ENCODE results near the gene ZGRF1.
A peak's percentile ranks its signal among the peaks of the same experiment; 100 is the strongest.
"Not testable (repeated sequence)": the region's sequence is repeated elsewhere in the genome, so short reads cannot be mapped to it uniquely, and the experiment has no call there.

Gene ZGRF1

DNA sequence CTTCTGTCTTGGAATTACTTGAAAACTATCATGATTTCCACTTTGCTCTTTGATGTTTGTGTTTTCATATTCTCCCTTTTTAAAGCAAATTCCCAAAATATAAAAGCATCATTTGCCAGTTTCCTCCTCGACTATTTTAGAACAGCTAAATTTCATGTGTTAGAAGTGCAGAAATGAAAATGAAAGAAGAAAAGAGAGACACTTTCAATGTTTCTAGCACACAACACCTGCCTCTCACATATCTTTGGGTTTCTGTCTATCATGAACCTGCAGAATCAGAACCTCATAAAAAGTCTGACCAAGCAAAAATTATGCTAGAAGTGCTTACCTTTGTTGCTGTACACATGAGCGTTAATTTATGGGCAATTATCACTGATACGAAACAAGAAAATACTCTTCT lies 118.8 kb downstream of the ZGRF1 start:
- DNase-seq (ENCODE audit: low read depth in 2 of 3, low spot score in 1 of 3), result no peak

DNA sequence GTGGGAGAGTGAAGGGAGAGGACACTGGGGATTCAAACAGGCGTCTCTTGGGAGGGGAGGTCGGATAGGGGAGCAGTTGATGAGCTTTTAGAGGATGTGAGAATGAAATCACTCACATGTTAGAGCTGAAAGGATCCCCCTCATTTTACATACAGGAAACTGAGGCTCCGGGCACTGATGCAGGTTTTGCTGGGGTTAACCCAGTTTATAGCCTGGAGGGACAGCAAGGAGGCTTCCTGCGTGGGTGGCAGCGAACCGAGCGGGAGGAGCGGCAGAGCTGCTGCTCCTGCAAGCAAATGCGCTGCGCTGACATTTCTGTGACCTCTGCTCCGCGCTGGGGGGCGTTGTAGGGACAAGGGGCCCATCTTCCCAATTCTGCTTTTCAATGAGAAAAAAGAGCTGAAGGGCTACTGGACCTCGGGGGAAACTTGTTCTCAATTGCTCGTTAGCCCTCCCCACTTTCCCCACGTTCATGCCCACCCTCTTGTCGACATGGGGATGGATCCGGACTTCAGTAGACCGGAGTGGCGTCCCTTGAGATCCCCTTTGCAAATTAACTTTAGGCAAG lies 119.6 kb downstream of the ZGRF1 start:
- DNase-seq (ENCODE audit: low read depth in 2 of 3, low spot score in 1 of 3), result no peak

DNA sequence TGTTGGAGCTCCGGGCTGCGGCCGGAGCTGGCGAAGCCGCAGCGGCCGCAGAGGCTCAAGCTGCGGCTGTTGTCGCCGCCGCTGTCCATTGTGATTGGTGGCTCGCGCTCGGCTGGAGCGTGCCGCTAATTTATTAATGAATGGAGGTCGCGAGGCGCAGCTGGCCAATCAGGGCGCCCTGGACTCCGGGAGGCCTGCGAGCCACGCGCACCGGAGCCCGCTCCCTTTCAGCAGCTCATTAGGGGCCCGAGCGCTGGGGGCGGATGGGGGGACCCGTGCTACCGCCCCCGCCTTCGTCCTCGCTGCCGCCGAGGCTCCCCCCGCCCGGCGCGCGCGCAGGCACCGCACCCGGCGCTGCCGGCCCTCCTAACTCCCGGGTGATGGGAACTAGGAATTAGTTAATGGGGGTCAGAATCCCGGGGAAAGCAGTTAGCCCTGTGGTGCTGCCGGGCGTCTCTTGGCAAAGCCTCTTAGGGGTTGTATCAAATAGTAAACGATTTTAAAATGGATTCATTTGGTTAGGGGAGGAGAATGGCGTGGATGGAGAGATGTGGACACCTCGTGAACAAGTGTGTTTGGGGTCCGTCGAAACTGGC lies 120.1 kb downstream of the ZGRF1 start:
- DNase-seq (ENCODE audit: low read depth in 2 of 3, low spot score in 1 of 3), result no peak

DNA sequence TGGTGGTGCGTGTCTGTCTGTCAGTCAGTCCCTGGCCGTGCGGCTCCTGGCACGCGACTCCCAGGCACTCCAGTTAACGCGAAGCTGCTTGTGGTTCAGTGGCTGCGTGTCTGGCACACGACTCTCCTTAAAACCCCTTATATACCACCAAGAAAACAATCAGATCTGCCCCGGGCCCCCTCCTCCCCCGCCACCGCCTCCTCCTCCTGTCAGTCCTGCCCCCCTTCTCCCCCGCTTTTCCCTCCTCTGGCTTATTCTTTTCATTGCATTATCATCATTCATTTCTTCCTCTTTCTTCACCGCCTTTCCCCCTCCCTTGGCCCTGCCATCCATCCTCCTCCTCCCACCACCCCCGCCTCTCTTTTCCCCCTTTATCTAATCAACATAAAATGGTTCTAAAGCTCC lies 120.6 kb downstream of the ZGRF1 start, which contains the start of gene NEUROG2:
Gene NEUROG2 (minus strand): TSS at position 115 of the 405 bp plus-strand sequence. CDS start 705 bp downstream, outside the sequence.
- no peak for DNase-seq (ENCODE audit: low read depth in 2 of 3, low spot score in 1 of 3)

DNA sequence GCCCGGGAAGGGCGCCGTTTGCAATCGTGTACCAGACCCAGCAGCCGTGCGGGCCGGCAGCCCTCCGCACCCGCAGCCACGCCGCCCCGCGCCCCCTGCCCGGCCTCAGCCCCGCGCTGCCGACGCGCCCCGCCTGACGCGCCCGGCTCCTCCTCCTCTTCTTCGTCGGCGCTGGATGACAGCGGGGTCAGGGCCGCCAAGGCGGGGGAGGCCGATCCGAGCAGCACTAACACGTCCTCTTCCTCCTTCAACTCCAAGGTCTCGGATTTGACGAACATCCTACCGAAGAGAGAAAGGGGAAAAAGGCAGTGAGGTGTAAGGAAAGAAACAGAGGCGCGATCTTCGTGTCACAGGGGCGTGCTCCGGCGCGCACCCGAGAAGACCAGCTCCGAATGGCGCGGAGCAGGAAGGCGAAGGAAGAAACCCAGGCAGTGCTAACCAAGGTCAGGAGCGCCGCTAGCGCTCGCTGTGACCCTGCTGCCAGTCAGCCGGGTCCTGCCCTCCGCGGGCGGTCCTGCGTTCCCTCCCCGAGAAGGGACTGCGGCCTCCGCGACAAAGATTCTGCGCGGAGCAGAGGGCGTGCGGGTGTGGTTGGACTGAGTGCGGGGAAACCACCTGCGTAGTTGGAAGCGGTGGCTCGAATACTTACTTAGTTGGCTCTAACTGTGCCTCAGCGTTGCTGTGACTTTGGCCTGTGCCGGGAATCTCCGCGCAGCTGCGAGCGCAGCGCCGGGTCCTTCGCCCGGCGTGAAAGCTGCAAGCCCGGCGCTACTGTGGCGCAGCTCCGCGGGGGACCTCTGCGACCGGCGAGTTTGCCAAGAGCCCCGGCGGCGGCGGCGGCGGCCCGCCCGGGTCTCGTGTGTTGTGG lies 121.3 kb downstream of the ZGRF1 start:
- peak in 1 of 3 donors; percentile 24 for DNase-seq (ENCODE audit: low read depth in 2 of 3, low spot score in 1 of 3)

DNA sequence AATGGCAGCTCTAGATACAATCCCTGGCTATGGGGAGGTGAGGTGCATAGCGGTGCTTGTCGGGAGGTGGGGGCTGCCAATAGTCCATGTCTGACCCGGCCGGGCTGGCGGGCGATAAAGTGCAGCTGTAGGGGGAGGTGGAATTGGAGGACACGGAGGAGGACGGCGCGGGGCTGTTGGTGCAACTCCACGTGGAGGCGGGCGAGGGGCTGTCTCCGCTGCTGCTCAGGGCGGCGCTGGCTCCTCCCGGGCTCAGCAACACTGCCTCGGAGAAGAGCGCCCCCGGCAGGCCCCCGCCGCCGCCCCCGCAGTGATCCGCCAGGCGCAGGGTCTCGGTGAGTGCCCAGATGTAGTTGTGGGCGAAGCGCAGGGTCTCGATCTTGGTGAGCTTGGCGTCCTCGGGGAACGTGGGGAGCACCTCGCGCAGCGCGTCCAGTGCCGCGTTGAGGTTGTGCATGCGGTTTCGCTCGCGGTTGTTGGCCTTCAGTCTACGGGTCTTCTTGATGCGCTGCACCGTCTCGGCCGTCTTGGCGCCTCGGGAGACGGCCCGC lies 122.0 kb downstream of the ZGRF1 start:
- no peak for DNase-seq (ENCODE audit: low read depth in 2 of 3, low spot score in 1 of 3)

DNA sequence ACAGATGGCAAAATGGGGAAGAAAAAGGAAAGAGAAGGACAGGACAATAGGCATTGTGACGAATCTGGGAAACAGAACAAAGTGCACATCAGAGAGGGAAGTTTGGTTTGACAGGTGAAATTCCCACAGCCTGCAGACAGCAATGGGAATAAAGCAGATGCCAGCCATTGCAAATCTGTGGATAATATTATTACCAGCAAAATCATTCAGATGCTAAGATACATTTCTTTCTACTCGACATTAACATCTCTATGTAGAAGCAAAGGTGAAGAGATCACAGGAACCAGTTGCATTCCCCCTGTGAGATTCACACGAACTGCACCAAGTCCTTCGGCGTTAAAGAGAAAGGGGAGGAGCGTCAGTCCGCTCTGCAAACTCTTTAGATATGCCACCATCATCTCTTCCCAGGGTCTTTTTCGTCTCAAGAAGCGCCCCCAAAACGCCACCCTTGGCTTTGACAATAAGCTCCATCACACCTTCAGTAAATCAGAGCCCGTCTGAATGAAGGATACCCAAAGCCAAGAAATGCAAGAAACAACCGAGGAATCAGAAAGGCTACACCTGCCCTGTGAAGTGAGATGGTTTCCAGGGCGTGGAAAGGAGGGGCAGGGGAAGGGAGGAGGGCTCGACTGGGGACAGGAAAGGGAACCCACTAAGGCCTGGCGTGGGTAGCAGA lies 122.6 kb downstream of the ZGRF1 start:
- DNase-seq (ENCODE audit: low read depth in 2 of 3, low spot score in 1 of 3), result no peak

DNA sequence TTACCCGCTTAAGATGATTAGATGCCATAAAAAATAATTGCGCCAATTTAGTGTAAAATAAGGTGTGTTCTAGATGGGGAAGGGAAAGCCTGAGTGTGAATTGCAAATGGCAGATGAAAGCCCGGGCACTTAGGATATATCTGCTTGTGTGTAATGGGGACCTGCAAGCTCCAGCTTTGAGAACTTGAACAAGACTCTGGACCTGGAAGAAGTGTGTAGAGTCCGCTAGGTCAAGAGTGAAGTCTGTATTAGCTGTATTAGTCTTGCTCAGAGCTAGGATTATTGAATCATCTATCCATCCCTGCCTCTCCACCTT lies 124.9 kb downstream of the ZGRF1 start:
- DNase-seq (ENCODE audit: low read depth in 2 of 3, low spot score in 1 of 3), result no peak

DNA sequence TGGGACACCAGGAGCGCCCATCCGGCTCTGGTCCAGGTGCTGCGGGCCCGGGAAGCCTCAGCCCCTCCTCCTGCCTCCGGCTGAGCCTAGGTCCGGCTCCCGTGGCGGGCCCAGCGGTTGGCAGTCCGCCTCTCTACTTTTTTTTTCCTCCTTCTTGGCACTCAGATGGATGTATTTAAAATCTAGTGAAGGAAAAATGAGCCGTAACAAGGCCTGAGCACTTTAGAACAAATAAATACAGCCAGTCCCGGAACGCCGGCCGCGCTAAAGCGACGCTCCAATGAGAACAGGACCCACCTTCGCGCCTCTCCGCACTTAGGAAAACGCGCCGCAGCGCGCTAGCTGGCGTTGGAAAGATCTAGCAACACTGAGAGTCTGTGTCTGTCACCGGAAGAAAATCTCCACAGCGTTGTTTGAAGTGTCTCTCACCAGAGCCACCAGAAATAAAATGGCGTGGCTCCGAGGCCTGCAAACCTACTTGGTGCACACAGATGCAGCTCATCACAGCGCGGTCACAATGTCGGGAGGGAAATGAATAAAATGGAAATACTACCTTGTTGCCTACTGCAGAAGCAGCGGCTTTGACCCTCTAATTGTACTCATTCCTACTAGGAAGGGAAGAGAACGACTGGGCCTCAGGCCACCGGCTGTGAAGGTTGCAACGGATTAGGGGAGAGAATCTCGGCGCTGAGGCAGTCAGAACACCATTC lies 125.5 kb downstream of the ZGRF1 start:
- DNase-seq (ENCODE audit: low read depth in 2 of 3, low spot score in 1 of 3), result no peak

DNA sequence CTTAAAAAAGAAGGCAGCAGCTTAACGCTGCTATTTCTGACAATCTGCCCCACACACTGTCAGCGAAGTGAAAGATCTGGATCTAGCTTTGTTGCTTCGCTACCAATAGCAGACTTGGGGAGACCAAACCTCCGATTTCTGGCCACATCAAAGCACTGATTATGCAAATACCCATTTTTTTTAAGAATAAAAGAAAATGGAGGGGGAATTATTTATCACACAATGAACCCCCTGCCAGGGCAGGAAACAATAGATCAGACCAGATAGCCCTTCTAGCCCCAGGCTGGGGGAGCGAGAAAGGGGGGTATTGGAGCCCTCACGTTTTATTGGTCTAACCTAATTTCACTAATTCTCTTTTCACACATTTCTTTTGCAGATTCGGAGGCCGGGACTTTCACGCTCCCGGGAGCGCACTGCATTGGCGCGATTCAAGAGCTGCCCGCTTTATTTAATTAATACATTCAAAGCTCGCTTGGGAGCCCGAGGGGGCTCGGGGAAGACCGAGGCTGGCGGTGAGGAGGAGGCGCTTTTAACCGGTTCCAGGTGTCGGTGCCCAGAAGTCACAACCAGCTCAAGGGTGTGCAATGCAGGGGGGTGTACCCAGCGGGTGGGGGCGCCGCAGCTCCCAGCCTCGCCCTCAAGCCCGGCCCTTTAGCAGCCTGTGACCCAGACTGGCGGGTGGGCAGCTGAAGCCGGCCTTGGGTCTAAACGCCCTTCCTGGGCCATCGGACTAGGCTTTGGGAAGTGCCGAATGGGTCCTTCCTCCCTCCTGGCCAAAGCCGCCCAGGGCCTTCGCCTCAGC lies 126.2 kb downstream of the ZGRF1 start:
- no peak for DNase-seq (ENCODE audit: low read depth in 2 of 3, low spot score in 1 of 3)

DNA sequence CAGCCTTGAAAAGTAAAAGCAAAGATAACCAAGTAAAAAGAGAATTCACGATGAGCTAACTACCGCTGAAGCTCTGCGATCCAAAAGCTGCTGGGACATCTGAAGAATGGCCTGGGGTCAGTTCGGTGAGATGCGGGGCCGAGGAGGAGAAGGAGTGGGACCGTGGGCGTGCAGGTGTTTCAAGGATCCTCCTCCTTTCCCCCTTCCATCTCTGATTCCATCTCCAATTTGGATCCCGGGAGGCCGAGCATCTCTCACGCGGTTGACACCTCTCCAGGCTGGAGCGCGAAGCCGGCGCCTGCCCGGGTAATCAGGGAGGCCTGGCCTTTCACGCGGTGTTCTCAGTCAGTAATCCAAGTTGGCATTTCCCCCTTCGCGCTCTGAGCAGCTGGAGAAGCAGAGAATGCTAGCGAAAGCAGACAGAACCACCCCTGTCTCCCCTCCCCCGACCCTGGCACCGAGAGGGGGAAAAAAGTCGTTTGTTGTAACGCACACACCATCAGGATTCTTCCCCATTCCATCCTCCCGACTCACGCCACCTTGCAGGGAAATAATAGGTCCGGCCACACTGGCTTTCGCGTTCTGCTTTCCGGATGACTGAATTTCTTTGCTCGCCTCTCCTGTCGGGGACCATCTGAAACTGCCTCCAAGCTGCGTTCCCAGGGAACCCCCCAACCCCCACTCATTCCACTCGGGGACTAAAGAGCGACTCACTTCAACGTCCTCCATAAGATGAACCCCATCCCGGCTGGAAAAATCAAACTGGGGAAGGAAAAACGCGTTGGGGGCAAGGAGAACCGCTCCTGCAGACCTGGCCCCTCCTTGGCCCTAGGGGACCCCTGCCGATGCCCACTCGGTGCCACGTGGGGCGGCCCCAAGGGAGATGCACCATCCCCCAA lies 127.2 kb downstream of the ZGRF1 start:
- no peak for DNase-seq (ENCODE audit: low read depth in 2 of 3, low spot score in 1 of 3)

DNA sequence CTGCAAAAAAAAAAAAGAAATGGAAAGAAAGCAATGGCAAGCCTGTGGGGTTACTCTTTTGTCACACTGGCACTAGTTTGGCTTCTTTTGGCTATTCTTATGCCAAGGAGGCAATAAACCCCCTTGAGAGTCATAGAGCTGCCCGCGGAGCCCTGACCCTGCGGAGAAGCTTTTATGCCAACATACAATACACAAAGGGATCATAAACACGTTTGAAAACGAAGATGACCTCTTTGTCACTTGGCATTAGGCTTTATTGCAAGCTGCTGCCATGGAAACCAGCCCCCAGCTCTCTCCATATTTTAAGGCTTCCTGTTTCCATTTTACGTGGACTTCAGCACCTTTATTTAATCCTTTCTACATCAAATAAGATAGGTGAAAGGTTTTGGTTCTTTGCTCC lies 128.4 kb downstream of the ZGRF1 start:
- DNase-seq (ENCODE audit: low read depth in 2 of 3, low spot score in 1 of 3), result no peak

DNA sequence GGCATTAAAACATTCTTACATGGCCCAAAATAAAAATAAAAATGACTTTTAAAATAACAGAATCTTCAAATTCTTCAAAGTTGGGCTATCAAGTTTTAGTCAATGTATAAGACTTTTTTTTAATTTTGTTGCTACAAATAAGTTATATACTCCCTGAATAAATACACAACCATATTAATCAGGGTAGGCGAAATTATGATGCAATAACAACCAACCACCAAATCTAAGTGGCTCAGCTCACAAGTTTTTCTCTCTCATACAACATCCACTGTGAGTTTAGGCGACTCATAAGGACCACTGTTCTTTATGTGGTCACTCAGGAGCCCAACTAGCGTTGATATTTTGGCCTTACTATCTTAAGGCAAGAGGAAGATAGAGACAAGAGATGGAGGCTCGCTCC lies 131.9 kb downstream of the ZGRF1 start:
- DNase-seq (ENCODE audit: low read depth in 2 of 3, low spot score in 1 of 3), result no peak

DNA sequence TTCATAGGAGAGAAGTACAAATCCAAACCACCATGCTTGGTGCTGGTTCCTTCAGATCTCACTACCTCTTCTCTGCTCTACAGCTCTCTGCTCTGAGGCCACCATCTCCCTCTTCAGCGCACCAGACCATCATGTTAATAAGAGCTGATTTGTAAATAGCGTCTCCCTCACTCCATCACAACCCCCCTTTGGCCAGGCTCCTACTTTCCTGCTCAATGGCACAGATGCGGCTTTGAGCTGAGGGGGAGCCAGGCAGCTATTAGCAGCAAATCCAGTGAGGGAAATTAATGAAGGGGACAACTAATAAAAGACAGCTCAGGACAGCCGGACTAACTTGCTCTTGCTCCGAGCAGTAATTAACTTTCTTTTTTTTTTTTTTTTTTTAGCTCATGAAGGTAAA lies 133.8 kb downstream of the ZGRF1 start:
- DNase-seq (ENCODE audit: low read depth in 2 of 3, low spot score in 1 of 3), result no peak

DNA sequence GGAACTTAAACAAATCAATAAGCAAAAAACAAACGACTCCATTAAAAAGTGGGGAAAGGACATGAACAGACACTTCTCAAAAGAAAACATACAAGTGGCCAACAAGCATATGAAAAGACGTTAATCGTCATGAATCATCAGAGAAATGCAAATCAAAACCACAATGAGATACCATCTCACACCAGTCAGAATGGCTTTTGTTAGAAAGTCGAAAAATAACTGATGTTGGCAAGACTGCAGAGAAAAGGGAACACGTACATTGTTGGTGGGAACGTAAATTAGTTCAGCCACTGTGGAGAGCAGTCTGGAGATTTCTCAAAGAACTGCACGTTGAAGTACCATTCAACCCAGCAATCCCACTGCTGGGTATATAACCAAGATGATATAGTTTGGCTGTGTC lies 144.4 kb downstream of the ZGRF1 start:
- DNase-seq (ENCODE audit: low read depth in 2 of 3, low spot score in 1 of 3), result no peak

DNA sequence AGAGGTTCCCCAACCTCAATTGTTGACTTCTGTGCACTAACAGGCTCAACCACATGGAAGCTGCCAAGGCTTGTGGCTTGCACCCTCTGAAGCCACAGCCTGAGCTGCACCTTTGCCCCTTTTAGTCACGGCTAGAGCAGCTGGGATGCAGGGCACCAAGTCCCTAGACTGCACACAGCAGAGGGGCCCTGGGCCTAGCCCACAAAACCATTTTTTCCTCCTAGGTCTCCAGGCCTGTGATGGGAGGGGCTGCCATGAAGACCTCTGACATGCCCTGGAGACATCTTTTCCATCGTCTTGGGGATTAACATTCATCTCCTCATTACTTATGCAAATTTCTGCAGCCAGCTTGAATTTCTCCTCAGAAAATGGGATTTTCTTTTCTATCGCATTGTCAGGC lies 145.9 kb downstream of the ZGRF1 start:
- not testable (repeated sequence) for DNase-seq (ENCODE audit: low read depth in 2 of 3, low spot score in 1 of 3)

All from stimulated activated CD4-positive, alpha-beta T cell treated with anti-CD3 and anti-CD28 coated beads, Interleukin-12 subunit alpha, Interleukin-12 subunit beta, amount 100 ng/mL, for 48 hours (primary cell).